Measurements from ENCODE around the gene RFX2. TPM values are rescaled to one million over a fixed set of nuclear protein-coding genes. Genes with fewer than 3 reads are reported as not detected.

Gene RFX2
- total and polyA plus RNA-seq, 9 of the 15 experiments (the other 6 are each of a cell fraction or from before 2014, with no cell fraction given): 3.6 to 18.7 (median 8.7) TPM

DNA sequence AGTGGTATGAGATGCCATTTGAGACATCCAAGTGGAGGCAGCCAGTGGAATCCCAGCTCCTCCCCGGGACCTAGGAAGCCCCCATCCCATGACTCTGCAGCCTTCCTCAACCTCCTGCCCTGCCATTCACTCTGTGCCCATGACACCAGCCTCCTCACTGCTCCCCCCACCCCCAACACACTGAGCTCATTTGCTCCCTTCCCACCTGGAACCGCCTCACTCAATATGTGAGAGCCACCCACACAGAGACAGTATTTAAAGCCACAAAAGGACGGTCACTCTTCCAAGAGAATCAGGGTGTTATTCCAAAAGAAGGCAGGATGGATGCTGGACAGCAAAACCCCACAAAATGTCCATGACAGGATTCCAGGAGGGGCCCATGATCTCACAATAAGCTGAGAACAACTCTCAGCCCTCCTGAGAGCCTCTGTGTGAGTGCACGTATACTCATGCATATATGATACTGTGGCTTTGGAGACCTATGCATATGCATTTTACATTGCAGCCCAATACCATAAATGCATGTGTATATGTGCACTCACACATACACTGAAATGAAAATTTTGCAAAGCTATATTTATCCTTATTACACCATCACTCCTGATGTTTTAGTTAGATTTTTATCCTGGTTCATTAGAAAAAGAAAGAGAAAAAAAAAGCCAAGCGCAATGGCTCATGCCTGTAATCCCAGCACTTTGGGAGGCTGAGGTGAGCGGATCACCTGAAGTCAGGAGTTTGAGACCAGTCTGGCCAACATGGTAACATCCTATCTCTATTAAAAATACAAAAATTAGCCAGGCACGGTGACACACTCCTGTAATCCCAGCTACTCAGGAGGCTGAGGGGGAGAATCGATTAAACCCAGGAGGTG lies 121.5 kb downstream of the RFX2 start (continued):
- TF ChIP-seq POLR2AphosphoS5 (IDR thresholded peaks at IDR 0.05; ENCODE audit: control insufficient read depth, insufficient read depth, low read depth, low read length) (no peak), ZBTB1 (CRISPR knock-in tag; IDR thresholded peaks at IDR 0.05; ENCODE audit: borderline replicate concordance, low read depth) (no peak), PCBP1 (IDR thresholded peaks at IDR 0.05; ENCODE audit: low read depth, low read length, poor library complexity, severe bottlenecking) (no peak), GATAD2B (IDR thresholded peaks at IDR 0.05; ENCODE audit: borderline replicate concordance) (no peak)
- TF ChIP-seq, protein P1, sequence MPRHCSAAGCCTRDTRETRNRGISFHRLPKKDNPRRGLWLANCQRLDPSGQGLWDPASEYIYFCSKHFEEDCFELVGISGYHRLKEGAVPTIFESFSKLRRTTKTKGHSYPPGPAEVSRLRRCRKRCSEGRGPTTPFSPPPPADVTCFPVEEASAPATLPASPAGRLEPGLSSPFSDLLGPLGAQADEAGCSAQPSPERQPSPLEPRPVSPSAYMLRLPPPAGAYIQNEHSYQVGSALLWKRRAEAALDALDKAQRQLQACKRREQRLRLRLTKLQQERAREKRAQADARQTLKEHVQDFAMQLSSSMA (CRISPR knock-in tag; IDR thresholded peaks at IDR 0.05): no peak
- TF ChIP-seq, protein P2, sequence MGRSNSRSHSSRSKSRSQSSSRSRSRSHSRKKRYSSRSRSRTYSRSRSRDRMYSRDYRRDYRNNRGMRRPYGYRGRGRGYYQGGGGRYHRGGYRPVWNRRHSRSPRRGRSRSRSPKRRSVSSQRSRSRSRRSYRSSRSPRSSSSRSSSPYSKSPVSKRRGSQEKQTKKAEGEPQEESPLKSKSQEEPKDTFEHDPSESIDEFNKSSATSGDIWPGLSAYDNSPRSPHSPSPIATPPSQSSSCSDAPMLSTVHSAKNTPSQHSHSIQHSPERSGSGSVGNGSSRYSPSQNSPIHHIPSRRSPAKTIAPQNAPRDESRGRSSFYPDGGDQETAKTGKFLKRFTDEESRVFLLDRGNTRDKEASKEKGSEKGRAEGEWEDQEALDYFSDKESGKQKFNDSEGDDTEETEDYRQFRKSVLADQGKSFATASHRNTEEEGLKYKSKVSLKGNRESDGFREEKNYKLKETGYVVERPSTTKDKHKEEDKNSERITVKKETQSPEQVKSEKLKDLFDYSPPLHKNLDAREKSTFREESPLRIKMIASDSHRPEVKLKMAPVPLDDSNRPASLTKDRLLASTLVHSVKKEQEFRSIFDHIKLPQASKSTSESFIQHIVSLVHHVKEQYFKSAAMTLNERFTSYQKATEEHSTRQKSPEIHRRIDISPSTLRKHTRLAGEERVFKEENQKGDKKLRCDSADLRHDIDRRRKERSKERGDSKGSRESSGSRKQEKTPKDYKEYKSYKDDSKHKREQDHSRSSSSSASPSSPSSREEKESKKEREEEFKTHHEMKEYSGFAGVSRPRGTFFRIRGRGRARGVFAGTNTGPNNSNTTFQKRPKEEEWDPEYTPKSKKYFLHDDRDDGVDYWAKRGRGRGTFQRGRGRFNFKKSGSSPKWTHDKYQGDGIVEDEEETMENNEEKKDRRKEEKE (IDR thresholded peaks at IDR 0.05; ENCODE audit: borderline replicate concordance in 1 of 2, control insufficient read depth in 1 of 2, low read depth in 2 of 2, low read length in 1 of 2): no peak
- TF ChIP-seq, protein P3, sequence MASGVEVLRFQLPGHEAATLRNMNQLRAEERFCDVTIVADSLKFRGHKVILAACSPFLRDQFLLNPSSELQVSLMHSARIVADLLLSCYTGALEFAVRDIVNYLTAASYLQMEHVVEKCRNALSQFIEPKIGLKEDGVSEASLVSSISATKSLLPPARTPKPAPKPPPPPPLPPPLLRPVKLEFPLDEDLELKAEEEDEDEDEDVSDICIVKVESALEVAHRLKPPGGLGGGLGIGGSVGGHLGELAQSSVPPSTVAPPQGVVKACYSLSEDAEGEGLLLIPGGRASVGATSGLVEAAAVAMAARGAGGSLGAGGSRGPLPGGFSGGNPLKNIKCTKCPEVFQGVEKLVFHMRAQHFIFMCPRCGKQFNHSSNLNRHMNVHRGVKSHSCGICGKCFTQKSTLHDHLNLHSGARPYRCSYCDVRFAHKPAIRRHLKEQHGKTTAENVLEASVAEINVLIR (CRISPR knock-in tag; IDR thresholded peaks at IDR 0.05): no peak
